ENCODE measurements around the gene CPT1B.

CPT1B gene

GRCh38 chr22:50571264-50572175 lies 6.7 kb downstream of the CPT1B start:
- no peak for DNase-seq (ENCODE audit: low spot score)
- no peak for FAIRE-seq

- FAIRE-seq (no peak), DNase-seq (ENCODE audit: low spot score) (no peak)
Observed at GRCh38 chr22:50570861-50571260, 7.4 kb downstream of the CPT1B start.

- FAIRE-seq (no peak), DNase-seq (ENCODE audit: low spot score) (no peak)
Observed at GRCh38 chr22:50569896-50570535, 8.2 kb downstream of the CPT1B start.

- FAIRE-seq (no peak), DNase-seq (ENCODE audit: low spot score) (no peak)
Observed at GRCh38 chr22:50569041-50569459, 9.2 kb downstream of the CPT1B start.

- FAIRE-seq (no peak), DNase-seq (ENCODE audit: low spot score) (no peak)
Observed at GRCh38 chr22:50568626-50569025, 9.6 kb downstream of the CPT1B start.

GRCh38 chr22:50567721-50568252 lies 10.4 kb downstream of the CPT1B start:
- no peak for DNase-seq (ENCODE audit: low spot score)
- FAIRE-seq = no peak

- FAIRE-seq (no peak), DNase-seq (ENCODE audit: low spot score) (no peak)
Observed at GRCh38 chr22:50564289-50564688, 13.9 kb downstream of the CPT1B start.

- FAIRE-seq (no peak), DNase-seq (ENCODE audit: low spot score) (no peak)
Observed at GRCh38 chr22:50563413-50564160, 14.6 kb downstream of the CPT1B start.

- FAIRE-seq (peak; percentile 97), DNase-seq (ENCODE audit: low spot score) (peak; percentile 98)
Observed at GRCh38 chr22:50562523-50563412, 15.5 kb downstream of the CPT1B start, which contains the start of gene SYCE3. Gene SYCE3 (minus strand): TSS chr22:50562919. CDS start chr22:50556405, 6,514 bp downstream.

- FAIRE-seq (peak; percentile 82), DNase-seq (ENCODE audit: low spot score) (no peak)
Observed at GRCh38 chr22:50561401-50562358, 16.5 kb downstream of the CPT1B start.

- no peak for DNase-seq (ENCODE audit: low spot score)
- FAIRE-seq = no peak
Observed at GRCh38 chr22:50560034-50560433, 18.2 kb downstream of the CPT1B start.

- DNase-seq (ENCODE audit: low spot score) (no peak), FAIRE-seq (no peak)
Observed at GRCh38 chr22:50556703-50557102, 21.5 kb downstream of the CPT1B start.

GRCh38 chr22:50553310-50553709 lies 24.9 kb downstream of the CPT1B start:
- FAIRE-seq = no peak

GRCh38 chr22:50551160-50551752 lies 27.0 kb downstream of the CPT1B start:
- no peak for FAIRE-seq
- DNase-seq (ENCODE audit: low spot score) = no peak

More at GRCh38 chr22:50553310-50553709, 24.9 kb downstream of the CPT1B start:
- no peak for DNase-seq (ENCODE audit: low spot score)

GRCh38 chr22:50550395-50550794 lies 27.8 kb downstream of the CPT1B start:
- FAIRE-seq = no peak

GRCh38 chr22:50548921-50549790 lies 29.1 kb downstream of the CPT1B start:
- DNase-seq (ENCODE audit: low spot score) (no peak), FAIRE-seq (no peak)

More at GRCh38 chr22:50550395-50550794, 27.8 kb downstream of the CPT1B start:
- DNase-seq (ENCODE audit: low spot score) = no peak

GRCh38 chr22:50548040-50548920 lies 29.9 kb downstream of the CPT1B start:
- no peak for FAIRE-seq

More at GRCh38 chr22:50548040-50548920, 29.9 kb downstream of the CPT1B start:
- DNase-seq (ENCODE audit: low spot score) = no peak
